K562 (cell line): ENCODE measurements around the gene SPAG16. TPM values are rescaled to one million over a fixed set of nuclear protein-coding genes. Genes with fewer than 3 reads are reported as not detected.
"Not testable (repeated sequence)": the region's sequence is repeated elsewhere in the genome, so short reads cannot be mapped to it uniquely, and the experiment has no call there.

Experiments
- ATAC-seq: fragments of 200-7000 bp; cut with Tn5 transposase; 3 replicates; pipeline ENCODE4 v1.9.1; 2020; ENCODE audit warnings: moderate library complexity
- BruUV-seq: library from RNA; stranded (reverse); fragments of 400-500 nt; replicated peaks from 2 replicates; lab custom pipeline; 2021; lab: Mats Ljungman, UMichigan
- CTCF ChIA-PET: fragments of 300-600 bp; formaldehyde crosslinking; extraction: SDS; loops from one replicate; lab custom pipeline; 2021; ENCODE audit warnings: low intra/inter-chr PET ratio; lab: Yijun Ruan, JAX
- POLR2A ChIA-PET: fragments of 300-600, 350-650 bp; sonication (Branson Sonifier 250); formaldehyde crosslinking; extraction: SDS; loops from one replicate; lab custom pipeline; 2021; ENCODE audit warnings: antibody characterized with exemption, inconsistent platforms; lab: Yijun Ruan, JAX
- DNase-seq, 4 experiments: peaks; one replicate each; pipeline versions ENCODE4 v3.0.0 to v3.0.0-alpha.2; 2011 to 2018; ENCODE audit warnings: low spot score in 3 of 4, mixed read lengths in 3 of 4; ENCODE audit errors: extremely low read depth in 1 of 4
- FAIRE-seq: peaks from 2 replicates; lab custom pipeline; 2011; peaks lifted over from hg19 to GRCh38; lab: Jason Lieb, UNC
- H2AFZ ChIP-seq: 2 replicates; pipeline ENCODE4 v1.6.0; 2011; ENCODE audit warnings: low read depth, low read length, control low read depth, inconsistent platforms
- H3K27ac ChIP-seq: fragments of 200-600 bp; 3 replicates; pipeline ENCODE4 v1.8.0; 2011; ENCODE audit warnings: low read depth, mild to moderate bottlenecking, control low read depth, inconsistent platforms, low read length, moderate library complexity, mixed read lengths; ENCODE audit errors: extremely low read depth
- H3K27me3 ChIP-seq, 2 experiments: fragments of 300-600 bp in 1 of 2; 2 replicates in 1 of 2; 3 replicates in 1 of 2; pipeline versions ENCODE4 v1.6.0 to v1.8.0; 2011; ENCODE audit warnings: inconsistent platforms in 2 of 2, low read length in 2 of 2, mild to moderate bottlenecking in 1 of 2, mixed read lengths in 1 of 2, moderate library complexity in 1 of 2; ENCODE audit not compliant: control insufficient read depth in 2 of 2, insufficient read depth in 2 of 2
- H3K36me3 ChIP-seq: fragments of 300-600 bp; 3 replicates; pipeline ENCODE4 v1.8.0; 2011; ENCODE audit warnings: mild to moderate bottlenecking, low read length, inconsistent platforms; ENCODE audit not compliant: control insufficient read depth, insufficient read depth
- H3K4me1 ChIP-seq, 2 experiments: fragments of 200-600 bp in 1 of 2; replicated peaks in 1 of 2; 2 replicates in 1 of 2; 3 replicates in 1 of 2; pipeline versions ENCODE4 v1.5.1 to v1.8.0; 2011; ENCODE audit warnings: inconsistent platforms in 2 of 2, low read length in 2 of 2, mild to moderate bottlenecking in 1 of 2, mixed read lengths in 1 of 2, moderate library complexity in 1 of 2; ENCODE audit not compliant: control insufficient read depth in 2 of 2, insufficient read depth in 2 of 2
- H3K4me2 ChIP-seq: 2 replicates; pipeline ENCODE4 v1.6.1; 2011; ENCODE audit warnings: low read length, control low read depth, inconsistent platforms, mixed read lengths; ENCODE audit not compliant: insufficient read depth
- H3K4me3 ChIP-seq: fragments of 200-600 bp; sonication (generic), shearing (Covaris generic); 2 replicates; pipeline ENCODE4 v1.5.1; 2016; ENCODE audit warnings: control low read depth, inconsistent platforms
- H3K79me2 ChIP-seq: fragments of 200-600 bp; 3 replicates; pipeline ENCODE4 v1.8.0; 2011; ENCODE audit warnings: low read length, inconsistent platforms; ENCODE audit not compliant: control insufficient read depth, insufficient read depth
- H3K9ac ChIP-seq, 2 experiments: 2 replicates each; pipeline versions ENCODE4 v1.6.0 to v1.6.1; 2011; ENCODE audit warnings: low read depth in 2 of 2, low read length in 2 of 2, control low read depth in 1 of 2, inconsistent platforms in 1 of 2, mild to moderate bottlenecking in 1 of 2, mixed read lengths in 1 of 2; ENCODE audit not compliant: insufficient read depth in 1 of 2
- H3K9me1 ChIP-seq: one replicate; pipeline ENCODE4 v1.6.0; 2011; ENCODE audit warnings: inconsistent platforms, mild to moderate bottlenecking, low read length, moderate library complexity; ENCODE audit not compliant: control insufficient read depth, insufficient read depth
- H3K9me3 ChIP-seq: replicated peaks from 2 replicates; pipeline ENCODE4 v1.5.1; 2011; ENCODE audit warnings: low read depth, low read length, inconsistent platforms; ENCODE audit not compliant: control insufficient read depth, insufficient read depth
- H4K20me1 ChIP-seq: replicated peaks from 2 replicates; pipeline ENCODE4 v1.6.1; 2011; ENCODE audit warnings: low read length, inconsistent platforms, mixed read lengths; ENCODE audit not compliant: control insufficient read depth, insufficient read depth
- POLR2A ChIP-seq: fragments of 450-650 bp; conservative IDR thresholded peaks from 2 replicates; pipeline ENCODE4 v1.6.1; 2016
- PURB ChIP-seq: sonication (generic); formaldehyde crosslinking; IDR thresholded peaks from 2 replicates; pipeline ENCODE4 v1.9.0; 2021; ENCODE audit warnings: low read depth, mild to moderate bottlenecking, missing genetic modification reagents
- SRSF9 ChIP-seq: fragments of 200-400 bp; formaldehyde crosslinking; IDR thresholded peaks from 2 replicates; pipeline ENCODE4 v1.6.1; 2017; ENCODE audit warnings: low read depth, low read length, borderline replicate concordance
- TRIM24 ChIP-seq, 2 experiments: fragments of 450-650 bp; IDR thresholded peaks; 2 replicates each; pipeline ENCODE4 v1.6.1; 2016
- WGBS: fragments of 100-300 bp; shearing (Covaris generic); methylation state at CpG from one replicate; pipeline ENCODE4 v1.1.6; 2016; ENCODE audit warnings: low coverage, mixed read lengths; ENCODE audit not compliant: insufficient coverage; ENCODE audit errors: missing lambda C conversion rate; 5-methylcytosine and 5-hydroxymethylcytosine counted together
- in situ Hi-C: fragments of 300-500 bp; cut with MboI; formaldehyde crosslinking; loops from 4 replicates; pipeline ENCODE4 v1.15.0; 2018; ENCODE audit warnings: inconsistent platforms, mixed read lengths
- intact Hi-C: fragments of 100-400 bp; cut with micrococcal nuclease; formaldehyde crosslinking; loops from 2 replicates; pipeline ENCODE4 v1.14.2; 2022
- polyA plus RNA-seq, 8 experiments: library from polyadenylated mRNA; depleted of rRNA in 4 of 8; stranded (reverse) in 5 of 8; unstranded in 3 of 8; fragments of >200 nt; fragmentation: Nextera tagmentation in 2 of 8; fragmentation: Illumina TruSeq in 1 of 8; extraction: Ambion mirVana in 2 of 8; extraction: Trizol in 1 of 8; gene quantifications; 2 replicates each; pipeline versions ENCODE4 v1.2.1 to v1.2.3, GENCODE V29; 2011 to 2014; ENCODE audit warnings: inconsistent platforms in 1 of 8, missing spikeins in 1 of 8
- total RNA-seq, 7 experiments: library from RNA; depleted of rRNA in 6 of 7; stranded (reverse); fragments of >200 nt in 6 of 7; fragmentation: Illumina TruSeq in 2 of 7; extraction: Trizol in 2 of 7; gene quantifications; 2 replicates each; pipeline versions ENCODE4 v1.2.1 to v1.2.3, GENCODE V29; 2011 to 2021; ENCODE audit warnings: low replicate concordance in 1 of 7
- TF ChIP-seq, protein P1 (sequence below): fragments of 450-650 bp; conservative IDR thresholded peaks from 2 replicates; pipeline ENCODE4 v1.6.1; 2016; ENCODE audit warnings: missing genetic modification characterization, low read depth, mild to moderate bottlenecking, missing compliant biosample characterization, moderate library complexity

Gene SPAG16
- total and polyA plus RNA-seq, 9 of the 15 experiments (the other 6 are each of a cell fraction or from before 2014, with no cell fraction given), result 0.98 to 5.9 (median 3.5) TPM

DNA sequence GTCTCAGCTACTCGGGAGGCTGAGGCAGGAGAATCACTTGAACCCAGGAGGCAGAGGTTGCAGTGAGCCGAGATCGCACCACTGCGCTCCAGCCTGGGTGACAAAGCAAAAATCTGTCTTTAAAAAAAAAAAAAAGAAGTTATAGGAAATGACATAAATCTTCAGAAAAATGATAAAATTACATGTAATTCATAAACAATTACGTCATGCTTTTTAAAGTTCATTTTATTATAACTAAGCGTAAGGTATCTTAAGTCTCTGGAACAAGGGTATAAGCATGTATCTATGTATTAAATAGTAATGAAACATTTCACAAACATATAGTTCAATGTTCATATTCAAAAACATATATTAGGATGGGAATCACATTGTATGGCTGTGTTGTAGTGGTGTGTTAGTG lies 425.9 kb downstream of the SPAG16 start:
- no peaks in the 10 kb centered on the region for H3K79me2 ChIP-seq
- H3K9me3 ChIP-seq, result no peaks in the 10 kb centered on the region
- POLR2A ChIA-PET, result no interaction called here
- no peak for TF ChIP-seq PURB
- no peak for TF ChIP-seq SRSF9
- TF ChIP-seq POLR2A, result no peak
- no peak for TF ChIP-seq TRIM24 (IDR thresholded peaks at IDR 0.05)
- TF ChIP-seq, protein P1, sequence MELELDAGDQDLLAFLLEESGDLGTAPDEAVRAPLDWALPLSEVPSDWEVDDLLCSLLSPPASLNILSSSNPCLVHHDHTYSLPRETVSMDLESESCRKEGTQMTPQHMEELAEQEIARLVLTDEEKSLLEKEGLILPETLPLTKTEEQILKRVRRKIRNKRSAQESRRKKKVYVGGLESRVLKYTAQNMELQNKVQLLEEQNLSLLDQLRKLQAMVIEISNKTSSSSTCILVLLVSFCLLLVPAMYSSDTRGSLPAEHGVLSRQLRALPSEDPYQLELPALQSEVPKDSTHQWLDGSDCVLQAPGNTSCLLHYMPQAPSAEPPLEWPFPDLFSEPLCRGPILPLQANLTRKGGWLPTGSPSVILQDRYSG (tag), result no peak
- DNase-seq, result no peak
- FAIRE-seq, result no peak
- H3K36me3 ChIP-seq, result no peaks in the 10 kb centered on the region
- in situ Hi-C loops, result no loop called here
- BruUV-seq, result no TSS peak
- WGBS, result 1% methylated on average over 4 of the region's 6 CpGs
- no peaks in the 10 kb centered on the region for H3K9me1 ChIP-seq
- CTCF ChIA-PET, result no interaction called here
- H3K4me3 ChIP-seq, result no peak overlapping the region
- H3K27me3 ChIP-seq, result no peaks in the 10 kb centered on the region
- no peaks in the 10 kb centered on the region for H3K4me1 ChIP-seq
- H3K4me2 ChIP-seq, result no peak overlapping the region
- intact Hi-C loops, result no loop called here
- H2AFZ ChIP-seq, result no peak overlapping the region
- no peaks in the 10 kb centered on the region for H4K20me1 ChIP-seq
- ATAC-seq, result no peak
- H3K9ac ChIP-seq, result no peak overlapping the region
- H3K27ac ChIP-seq, result no peak overlapping the region

GRCh38 chr2:213718411-213718810 lies 434.1 kb downstream of the SPAG16 start:
- H3K9me3 ChIP-seq, ATAC-seq, CTCF ChIA-PET, H4K20me1 ChIP-seq, H3K27me3 ChIP-seq, H3K36me3 ChIP-seq, H3K4me2 ChIP-seq, FAIRE-seq, intact Hi-C loops, in situ Hi-C loops, H3K9me1 ChIP-seq, H3K4me3 ChIP-seq, H3K4me1 ChIP-seq, H2AFZ ChIP-seq, POLR2A ChIA-PET, DNase-seq, H3K27ac ChIP-seq, BruUV-seq, H3K79me2 ChIP-seq, H3K9ac ChIP-seq: not testable (repeated sequence)
- WGBS, result 0% methylated on average over 2 of the region's 16 CpGs
